Gastroesophageal sphincter (tissue), 4 donors: ENCODE measurements around the gene HOXA5. TPM values are rescaled to one million over a fixed set of nuclear protein-coding genes. Genes with fewer than 3 reads are reported as not detected.

Source experiments
- ATAC-seq: fragments of 150-250 bp; one replicate; pipeline ENCODE4 v1.9.1; 2016; ENCODE audit warnings: mild to moderate bottlenecking, moderate library complexity
- H3K27ac ChIP-seq, 4 donors: fragments of 200-600 bp; sonication (generic) in 3 of 4; 1 replicate in 3 of 4; 2 replicates in 1 of 4; pipeline ENCODE4 v1.5.1; 2016 to 2019
- H3K27me3 ChIP-seq: fragments of 200-600 bp; sonication (generic); one replicate; pipeline ENCODE4 v1.5.1; 2019
- H3K36me3 ChIP-seq, 2 donors: fragments of 200-600 bp; sonication (generic); one replicate each; pipeline ENCODE4 v1.5.1; 2019; ENCODE audit warnings: control low read depth in 1 of 2
- H3K4me1 ChIP-seq, 3 donors: fragments of 200-600 bp; sonication (generic); 1 replicate in 2 of 3; 2 replicates in 1 of 3; pipeline ENCODE4 v1.5.1; 2016 to 2019; ENCODE audit warnings: control low read depth in 2 of 3
- H3K4me3 ChIP-seq, 2 donors: fragments of 200-600 bp; sonication (generic); one replicate each; pipeline ENCODE4 v1.5.1; 2019; ENCODE audit warnings: mild to moderate bottlenecking in 1 of 2, moderate library complexity in 1 of 2
- H3K9me3 ChIP-seq, 3 donors: fragments of 200-600 bp; sonication (generic); one replicate each; pipeline ENCODE4 v1.5.1; 2017 to 2019; ENCODE audit warnings: control low read depth in 2 of 3
- EP300 ChIP-seq: sonication (generic); formaldehyde crosslinking; IDR thresholded peaks from one replicate; pipeline ENCODE4 v1.6.1; 2017; ENCODE audit warnings: antibody characterized with exemption, mild to moderate bottlenecking
- POLR2A ChIP-seq, 2 donors: fragments of 450-650 bp; IDR thresholded peaks; one replicate each; pipeline ENCODE4 v1.6.1; 2017; ENCODE audit warnings: antibody characterized with exemption in 2 of 2, mild to moderate bottlenecking in 2 of 2, moderate library complexity in 1 of 2
- POLR2AphosphoS5 ChIP-seq: sonication (generic); formaldehyde crosslinking; IDR thresholded peaks from one replicate; pipeline ENCODE4 v1.6.1; 2017; ENCODE audit warnings: antibody characterized with exemption
- WGBS, 2 donors: methylation state at CpG; one replicate each; pipeline ENCODE4 v1.1.5; 2018; ENCODE audit warnings: low coverage in 1 of 2; 5-methylcytosine and 5-hydroxymethylcytosine counted together
- total RNA-seq, 4 donors: library from RNA; depleted of rRNA; stranded (reverse); fragments of >200 nt; gene quantifications; one replicate each; pipeline ENCODE4 v1.1.0, GENCODE V29; 2016
- TF ChIP-seq, protein P1 (sequence below), 4 experiments: fragments of 200-600 bp in 2 of 4; fragments of 450-650 bp in 2 of 4; sonication (generic) in 1 of 4; IDR thresholded peaks; one replicate each; pipeline ENCODE4 v1.5.1; 2017 to 2019; ENCODE audit warnings: antibody characterized with exemption in 4 of 4, mild to moderate bottlenecking in 2 of 4, moderate library complexity in 2 of 4

HOXA5 gene
- total RNA-seq, 4 donors from 2014 or later: 11.0 to 34.6 (median 29.3) TPM

DNA sequence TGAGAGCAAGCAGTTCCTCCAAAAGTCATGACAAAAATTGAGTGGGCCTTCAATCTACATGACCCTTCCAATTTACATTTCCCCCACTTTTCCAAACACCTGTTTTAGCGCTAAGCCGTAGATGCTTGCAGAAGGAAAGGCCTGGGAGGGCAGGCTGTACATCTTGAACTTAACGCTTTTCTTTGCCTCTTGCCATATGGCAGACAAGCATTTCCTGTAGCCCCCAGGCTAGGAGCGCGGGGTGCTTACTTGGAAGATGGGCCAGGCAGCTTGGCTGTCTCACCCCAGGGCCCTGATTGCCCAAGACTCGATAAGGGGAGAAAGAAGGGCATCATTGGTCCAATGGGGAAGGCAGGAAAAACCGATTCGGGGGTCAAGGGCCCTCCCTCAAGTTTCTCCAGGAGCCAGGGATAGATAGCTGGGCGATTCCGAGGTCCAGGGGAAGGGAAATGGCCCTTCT, 28.9 kb upstream of the HOXA5 start:
- TF ChIP-seq EP300 (no peak), POLR2AphosphoS5 (no peak), POLR2A (IDR thresholded peaks at IDR 0.05) (no peak)
- TF ChIP-seq, protein P1, sequence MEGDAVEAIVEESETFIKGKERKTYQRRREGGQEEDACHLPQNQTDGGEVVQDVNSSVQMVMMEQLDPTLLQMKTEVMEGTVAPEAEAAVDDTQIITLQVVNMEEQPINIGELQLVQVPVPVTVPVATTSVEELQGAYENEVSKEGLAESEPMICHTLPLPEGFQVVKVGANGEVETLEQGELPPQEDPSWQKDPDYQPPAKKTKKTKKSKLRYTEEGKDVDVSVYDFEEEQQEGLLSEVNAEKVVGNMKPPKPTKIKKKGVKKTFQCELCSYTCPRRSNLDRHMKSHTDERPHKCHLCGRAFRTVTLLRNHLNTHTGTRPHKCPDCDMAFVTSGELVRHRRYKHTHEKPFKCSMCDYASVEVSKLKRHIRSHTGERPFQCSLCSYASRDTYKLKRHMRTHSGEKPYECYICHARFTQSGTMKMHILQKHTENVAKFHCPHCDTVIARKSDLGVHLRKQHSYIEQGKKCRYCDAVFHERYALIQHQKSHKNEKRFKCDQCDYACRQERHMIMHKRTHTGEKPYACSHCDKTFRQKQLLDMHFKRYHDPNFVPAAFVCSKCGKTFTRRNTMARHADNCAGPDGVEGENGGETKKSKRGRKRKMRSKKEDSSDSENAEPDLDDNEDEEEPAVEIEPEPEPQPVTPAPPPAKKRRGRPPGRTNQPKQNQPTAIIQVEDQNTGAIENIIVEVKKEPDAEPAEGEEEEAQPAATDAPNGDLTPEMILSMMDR (IDR thresholded peaks at IDR 0.05): no peak
- Histone ChIP-seq H3K27ac (no peak overlapping the region), H3K9me3 (no peaks in the 10 kb centered on the region), H3K4me3 (peak overlapping the region in 1 of 2 donors; percentile 52), H3K36me3 (no peaks in the 10 kb centered on the region), H3K27me3 (peaks cover 100% of the 10 kb centered on the region), H3K4me1 (peaks cover 0 to 37% (median 24%) of the 10 kb centered on the region in 3 donors)
- WGBS, 2 donors: 18% methylated on average over 2 of the region's 10 CpGs; no CpG with 5 or more reads in 1 of the 2 donors
- no peak for ATAC-seq

DNA sequence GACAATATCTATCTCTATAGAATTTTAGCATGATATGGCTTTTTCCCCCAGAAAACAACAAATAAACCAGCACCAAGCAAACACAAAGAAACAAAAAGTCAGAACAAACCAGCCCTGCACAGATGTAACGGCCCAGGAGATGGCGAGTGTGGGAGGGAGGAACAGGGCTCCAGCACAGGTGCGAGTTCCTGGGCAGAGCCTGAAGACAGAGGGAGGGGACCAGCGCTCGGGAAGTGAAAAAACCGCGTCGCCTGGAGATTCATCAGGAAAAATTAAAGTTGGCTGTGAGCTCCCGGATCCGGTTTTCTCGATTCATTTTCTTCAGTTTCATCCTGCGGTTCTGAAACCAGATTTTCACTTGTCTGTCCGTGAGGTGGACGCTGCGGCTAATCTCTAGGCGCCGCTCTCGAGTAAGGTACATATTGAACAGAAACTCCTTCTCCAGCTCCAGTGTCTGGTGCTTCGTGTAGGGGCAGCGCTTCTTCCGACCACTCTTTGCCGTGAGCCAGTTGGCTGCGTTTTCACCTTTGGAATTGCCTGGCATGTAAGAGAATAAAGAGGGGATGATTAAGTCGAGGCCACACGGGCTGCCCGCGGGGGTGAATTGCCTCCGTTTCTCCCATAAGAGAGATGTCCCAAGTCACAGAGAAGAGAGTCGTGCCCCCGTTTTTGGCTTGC, 28.3 kb upstream of the HOXA5 start:
- Histone ChIP-seq H3K27ac (no peak overlapping the region), H3K27me3 (peaks cover 100% of the 10 kb centered on the region), H3K4me3 (no peak overlapping the region), H3K4me1 (peaks cover 0 to 39% (median 24%) of the 10 kb centered on the region in 3 donors), H3K9me3 (no peaks in the 10 kb centered on the region), H3K36me3 (no peaks in the 10 kb centered on the region)
- WGBS, 2 donors: 7 to 9% methylated on average over 17 to 21 of the region's 30 CpGs
- ATAC-seq: no peak
- no peak for TF ChIP-seq EP300
- TF ChIP-seq, protein P1 (IDR thresholded peaks at IDR 0.05): no peak
- no peak for TF ChIP-seq POLR2A (IDR thresholded peaks at IDR 0.05)

DNA sequence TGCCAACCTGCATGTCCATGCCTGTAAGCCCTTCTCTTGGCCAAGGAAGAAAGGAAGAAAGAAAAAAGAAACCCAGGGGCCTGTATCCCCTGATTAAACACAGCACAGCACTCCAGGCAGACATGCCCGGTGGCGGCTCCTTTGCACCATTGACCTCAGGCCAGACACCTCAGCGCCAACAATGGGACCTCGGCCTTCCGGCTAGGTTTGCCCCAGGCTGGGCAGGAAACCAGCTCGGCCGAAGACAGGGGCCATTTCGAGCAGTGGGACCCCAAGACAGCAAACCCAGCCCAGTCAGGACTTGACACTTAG, 27.8 kb upstream of the HOXA5 start:
- H3K27me3 ChIP-seq: peaks cover 100% of the 10 kb centered on the region
- no peak overlapping the region for H3K27ac ChIP-seq
- no peak overlapping the region for H3K4me3 ChIP-seq
- no peak for TF ChIP-seq POLR2AphosphoS5
- TF ChIP-seq EP300: no peak
- TF ChIP-seq POLR2A (IDR thresholded peaks at IDR 0.05): no peak
- TF ChIP-seq, protein P1 (IDR thresholded peaks at IDR 0.05): no peak
- ATAC-seq: no peak
- H3K9me3 ChIP-seq: peaks cover 0 to under 1% (median 0%) of the 10 kb centered on the region in 3 donors
- WGBS, 2 donors: 0 to 17% methylated on average over 3 to 6 of the region's 8 CpGs
- peaks cover 0 to 44% (median 27%) of the 10 kb centered on the region in 3 donors for H3K4me1 ChIP-seq
- H3K36me3 ChIP-seq: no peaks in the 10 kb centered on the region

DNA sequence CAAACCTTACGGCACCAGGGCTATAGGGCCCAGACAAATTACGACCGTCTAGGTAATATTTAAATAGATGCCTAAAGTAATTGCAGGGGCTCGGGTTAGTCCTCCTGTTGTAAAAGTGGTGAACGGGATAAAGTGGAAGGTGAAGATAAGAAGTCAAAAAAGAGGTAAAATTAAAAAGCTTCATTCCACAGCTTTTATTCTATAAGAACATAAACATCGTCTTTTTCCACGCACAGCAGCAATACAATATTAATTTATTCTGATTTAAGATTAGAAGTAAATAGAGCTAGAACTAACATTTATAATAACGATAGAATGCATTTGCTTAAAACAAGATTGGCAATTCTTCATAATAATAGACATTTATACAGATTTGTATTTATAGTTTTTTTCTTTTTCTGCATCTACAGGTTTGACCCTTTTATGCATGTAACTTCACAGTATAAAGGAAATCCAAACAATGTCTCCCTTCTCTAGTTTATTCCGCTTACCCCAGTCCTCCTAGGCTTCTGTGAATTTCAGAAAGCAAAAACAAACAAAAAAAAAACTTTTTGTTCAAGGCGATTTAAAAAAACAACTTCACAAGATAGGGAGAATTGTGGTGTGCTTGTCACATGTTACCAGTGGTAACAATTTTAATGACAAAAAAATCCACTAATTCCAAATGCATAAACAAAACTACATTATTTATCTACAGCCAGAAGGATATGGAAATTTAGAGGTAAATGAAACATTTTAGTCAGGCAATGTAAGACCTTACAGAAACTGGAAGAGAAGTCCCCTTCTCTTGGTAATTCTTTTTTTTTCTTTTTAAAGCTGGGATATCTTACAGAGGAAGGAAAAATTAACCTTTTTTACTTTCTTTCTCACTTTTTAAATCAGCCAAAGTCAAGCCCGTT, 27.2 kb upstream of the HOXA5 start:
- ATAC-seq: no peak
- Histone ChIP-seq H3K4me3 (no peak overlapping the region), H3K36me3 (no peaks in the 10 kb centered on the region), H3K9me3 (peaks cover 0 to 3% (median 0%) of the 10 kb centered on the region in 3 donors), H3K27me3 (peaks cover 100% of the 10 kb centered on the region), H3K27ac (no peak overlapping the region), H3K4me1 (peaks cover 0 to 50% (median 30%) of the 10 kb centered on the region in 3 donors)
- WGBS, 2 donors: 17 to 18% methylated on average over 7 to 11 of the region's 11 CpGs
- TF ChIP-seq EP300: no peak
- TF ChIP-seq, protein P1 (IDR thresholded peaks at IDR 0.05): no peak
- no peak for TF ChIP-seq POLR2AphosphoS5
- TF ChIP-seq POLR2A (IDR thresholded peaks at IDR 0.05): no peak
